Measurements from ENCODE around the gene CHEK2.

The CHEK2 gene

DNA sequence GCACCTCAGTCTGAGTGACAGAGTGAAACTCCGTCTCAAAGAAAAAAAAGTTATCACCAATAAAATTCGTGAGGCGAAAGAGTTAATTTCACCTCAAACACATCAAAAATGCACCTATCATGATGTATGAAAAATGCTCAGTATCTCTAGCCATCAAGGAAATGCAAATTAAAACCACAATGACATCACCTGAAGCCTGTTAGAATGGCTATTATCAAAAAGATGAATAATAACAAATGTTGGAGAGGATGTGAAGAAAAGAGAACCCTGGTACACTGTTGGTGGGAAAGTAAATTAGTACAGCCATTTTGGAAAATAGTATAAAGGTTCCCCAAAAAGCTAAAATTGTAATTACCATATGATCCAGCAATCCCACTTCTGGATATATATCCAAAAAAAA lies 23.6 kb downstream of the CHEK2 start:
- TF ChIP-seq CTCF (IDR thresholded peaks at IDR 0.05), result no peak
- Histone ChIP-seq H3K27ac (no peak overlapping the region), H3K9me3 (no peaks in the 10 kb centered on the region), H3K4me1 (ENCODE audit: control insufficient read depth in 1 of 2, insufficient read depth in 1 of 2, low read depth in 1 of 2, low read length in 1 of 2) (no peaks in the 10 kb centered on the region), H3K4me3 (ENCODE audit: low read depth in 1 of 2, low read length in 1 of 2) (no peak overlapping the region), H3K27me3 (no peaks in the 10 kb centered on the region), H3K36me3 (peaks cover 8% of the 10 kb centered on the region)

DNA sequence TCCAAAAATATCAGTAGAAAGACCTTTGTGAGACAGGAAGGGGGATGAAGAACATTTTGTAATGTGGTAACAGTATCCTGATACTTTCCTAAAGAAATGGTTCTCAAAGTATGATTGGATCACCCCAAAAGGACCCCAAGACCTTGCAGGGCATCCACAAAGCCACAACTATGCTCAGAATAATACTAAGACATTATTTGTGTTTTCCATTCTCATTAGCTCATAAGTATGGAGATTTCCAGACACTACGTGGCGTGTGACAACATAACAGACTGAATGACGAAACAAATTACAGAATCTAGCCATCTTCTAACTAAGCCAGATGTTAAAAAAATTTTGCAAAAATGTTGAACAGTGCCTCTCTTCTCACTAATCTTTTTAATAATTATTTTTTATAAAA lies 24.9 kb downstream of the CHEK2 start:
- no peak overlapping the region for H3K4me3 ChIP-seq (ENCODE audit: low read depth in 1 of 2, low read length in 1 of 2)
- no peaks in the 10 kb centered on the region for H3K9me3 ChIP-seq
- peaks cover 8% of the 10 kb centered on the region for H3K36me3 ChIP-seq
- H3K27me3 ChIP-seq, result no peaks in the 10 kb centered on the region
- H3K4me1 ChIP-seq (ENCODE audit: control insufficient read depth in 1 of 2, insufficient read depth in 1 of 2, low read depth in 1 of 2, low read length in 1 of 2), result no peaks in the 10 kb centered on the region
- no peak for TF ChIP-seq CTCF (IDR thresholded peaks at IDR 0.05)
- no peak overlapping the region for H3K27ac ChIP-seq

DNA sequence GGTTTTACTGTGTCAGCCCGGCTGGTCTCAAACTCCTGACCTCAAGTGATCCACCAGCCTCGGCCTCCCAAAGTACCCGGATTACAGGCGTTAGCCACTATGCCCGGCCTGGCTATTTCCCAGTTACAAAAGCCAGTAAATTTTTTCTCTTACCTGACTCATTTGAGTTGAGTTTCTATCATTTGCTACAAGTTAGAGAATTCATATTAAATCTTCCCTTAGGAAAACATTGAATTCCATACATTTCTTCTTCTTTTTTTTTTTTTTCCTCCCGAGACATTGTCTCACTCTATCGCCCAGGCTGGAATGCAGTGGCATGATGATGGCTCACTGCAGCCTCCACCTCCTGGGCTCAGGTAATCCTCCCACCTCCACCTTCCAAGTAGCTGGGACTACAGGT lies 26.0 kb downstream of the CHEK2 start:
- Histone ChIP-seq H3K9me3 (no peaks in the 10 kb centered on the region), H3K27me3 (no peaks in the 10 kb centered on the region), H3K4me1 (ENCODE audit: control insufficient read depth in 1 of 2, insufficient read depth in 1 of 2, low read depth in 1 of 2, low read length in 1 of 2) (no peaks in the 10 kb centered on the region), H3K4me3 (ENCODE audit: low read depth in 1 of 2, low read length in 1 of 2) (no peak overlapping the region), H3K36me3 (peaks cover 4% of the 10 kb centered on the region), H3K27ac (no peak overlapping the region)
- no peak for TF ChIP-seq CTCF (IDR thresholded peaks at IDR 0.05)

- Histone ChIP-seq H3K27ac (no peak overlapping the region), H3K36me3 (peaks cover 9% of the 10 kb centered on the region), H3K4me1 (ENCODE audit: control insufficient read depth in 1 of 2, insufficient read depth in 1 of 2, low read depth in 1 of 2, low read length in 1 of 2) (no peaks in the 10 kb centered on the region), H3K4me3 (ENCODE audit: low read depth in 1 of 2, low read length in 1 of 2) (no peak overlapping the region), H3K27me3 (no peaks in the 10 kb centered on the region), H3K9me3 (no peaks in the 10 kb centered on the region)
- no peak for TF ChIP-seq CTCF (IDR thresholded peaks at IDR 0.05)
Measured at GRCh38 chr22:28714043-28714628, 27.5 kb downstream of the CHEK2 start.

GRCh38 chr22:28711820-28712777 lies 29.5 kb downstream of the CHEK2 start:
- H3K36me3 ChIP-seq, result peaks cover 15% of the 10 kb centered on the region
- H3K4me3 ChIP-seq (ENCODE audit: low read depth in 1 of 2, low read length in 1 of 2), result no peak overlapping the region
- H3K27me3 ChIP-seq, result no peaks in the 10 kb centered on the region
- no peaks in the 10 kb centered on the region for H3K9me3 ChIP-seq
- no peaks in the 10 kb centered on the region for H3K4me1 ChIP-seq (ENCODE audit: control insufficient read depth in 1 of 2, insufficient read depth in 1 of 2, low read depth in 1 of 2, low read length in 1 of 2)
- H3K27ac ChIP-seq, result no peak overlapping the region
- TF ChIP-seq CTCF (IDR thresholded peaks at IDR 0.05), result no peak

Measured in neutrophil (primary cell).